H4 (cell line): ENCODE results near the gene PCDHGB3. TPM values are rescaled to one million over a fixed set of nuclear protein-coding genes. Genes with fewer than 3 reads are reported as not detected.
"Not testable (repeated sequence)": the region's sequence is repeated elsewhere in the genome, so short reads cannot be mapped to it uniquely, and the experiment has no call there.

ENCODE experiments used
- DNase-seq: peaks from one replicate; pipeline ENCODE4 v3.0.0-alpha.2; 2015; ENCODE audit warnings: low spot score
- total RNA-seq: library from RNA; depleted of rRNA; stranded (reverse); fragments of >200 nt; shearing (Covaris generic); gene quantifications from 2 replicates; pipeline ENCODE4 v1.2.3, GENCODE V29; 2014; rRNA removed

PCDHGB3 gene
- 0.87 and 1.2 TPM in 2 replicates for total RNA-seq

GRCh38 chr5:141369994-141370848 is at the start of gene PCDHGB3:
Gene PCDHGB3, plus strand, starts transcription at chr5:141370242. Its CDS starts 153 bp downstream, at chr5:141370395.
- DNase-seq: no peak

GRCh38 chr5:141322261-141322660 is 47.8 kb upstream of the PCDHGB3 start:
- no peak for DNase-seq

GRCh38 chr5:141326088-141326854 is 43.8 kb upstream of the PCDHGB3 start:
- DNase-seq: peak; percentile 62

DNA sequence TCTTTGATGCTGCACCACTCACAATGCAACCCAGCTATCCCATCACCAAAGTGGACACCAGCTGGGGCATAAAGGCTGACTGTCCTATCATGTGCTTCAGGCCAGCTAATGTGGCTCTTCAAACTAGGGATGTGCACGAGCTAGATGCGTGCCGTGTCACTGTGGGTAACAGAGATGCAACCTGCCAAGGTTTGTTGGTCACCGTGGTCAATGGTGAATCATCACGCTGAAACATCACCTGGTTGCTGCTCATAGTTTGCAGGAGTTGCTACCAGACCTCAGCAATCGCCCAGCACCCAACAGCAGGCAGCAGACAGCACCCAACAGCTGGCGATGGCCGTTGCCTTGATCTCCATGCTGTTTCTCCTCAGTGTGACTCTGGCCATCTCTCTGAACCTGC is 41.8 kb upstream of the PCDHGB3 start:
- no peak for DNase-seq

DNA sequence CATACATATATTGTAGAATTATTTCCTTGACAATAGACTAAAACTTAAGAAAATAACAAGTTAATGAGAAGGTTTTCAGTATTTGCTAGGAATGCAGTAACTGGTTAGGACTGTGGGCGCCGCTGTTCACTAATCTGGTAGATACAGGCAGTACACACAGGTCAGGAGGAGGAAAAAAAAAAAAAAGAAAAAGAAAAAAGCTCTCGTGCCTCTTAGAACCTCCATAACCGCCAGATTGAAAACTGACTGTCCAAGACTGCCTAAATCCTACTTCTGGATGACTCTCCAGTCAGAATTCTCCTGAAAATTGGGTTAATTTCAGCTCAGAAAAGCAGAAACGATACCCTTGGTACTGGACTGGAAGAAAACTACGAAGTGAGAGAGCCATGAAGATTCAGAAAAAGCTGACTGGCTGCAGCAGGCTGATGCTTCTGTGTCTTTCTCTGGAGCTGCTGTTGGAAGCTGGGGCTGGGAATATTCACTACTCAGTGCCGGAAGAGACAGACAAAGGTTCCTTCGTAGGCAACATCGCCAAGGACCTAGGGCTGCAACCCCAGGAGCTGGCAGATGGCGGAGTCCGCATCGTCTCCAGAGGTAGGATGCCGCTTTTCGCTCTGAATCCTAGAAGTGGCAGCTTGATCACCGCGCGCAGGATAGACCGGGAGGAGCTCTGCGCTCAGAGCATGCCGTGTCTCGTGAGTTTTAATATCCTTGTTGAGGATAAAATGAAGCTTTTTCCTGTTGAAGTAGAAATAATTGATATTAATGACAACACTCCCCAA is 39.6 kb upstream of the PCDHGB3 start, which contains the start of gene PCDHGA1:
TSS of gene PCDHGA1 (plus strand) at position 216 of the 782 bp plus-strand sequence.
- DNase-seq: no peak

- not testable (repeated sequence) for DNase-seq
Observed at GRCh38 chr5:141332571-141332970, 37.5 kb upstream of the PCDHGB3 start.

- peak; percentile 36 for DNase-seq
Observed at GRCh38 chr5:141338538-141339306, 31.3 kb upstream of the PCDHGB3 start, which contains the start of gene PCDHGA2. Gene PCDHGA2, plus strand, starts transcription at chr5:141338760.

DNA sequence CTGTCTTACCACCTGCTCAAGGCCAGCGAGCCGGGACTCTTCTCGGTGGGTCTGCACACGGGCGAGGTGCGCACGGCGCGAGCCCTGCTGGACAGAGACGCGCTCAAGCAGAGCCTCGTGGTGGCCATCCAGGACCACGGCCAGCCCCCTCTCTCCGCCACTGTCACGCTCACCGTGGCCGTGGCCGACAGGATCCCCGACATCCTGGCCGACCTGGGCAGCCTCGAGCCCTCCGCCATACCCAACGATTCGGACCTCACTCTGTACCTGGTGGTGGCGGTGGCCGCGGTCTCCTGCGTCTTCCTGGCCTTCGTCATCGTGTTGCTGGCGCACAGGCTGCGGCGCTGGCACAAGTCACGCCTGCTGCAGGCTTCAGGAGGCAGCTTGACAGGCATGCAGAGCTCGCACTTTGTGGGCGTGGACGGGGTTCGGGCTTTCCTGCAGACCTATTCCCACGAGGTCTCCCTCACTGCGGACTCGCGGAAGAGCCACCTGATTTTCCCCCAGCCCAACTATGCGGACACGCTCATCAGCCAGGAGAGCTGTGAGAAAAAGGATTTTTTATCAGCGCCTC is 29.2 kb upstream of the PCDHGB3 start:
- DNase-seq: not testable (repeated sequence)

DNA sequence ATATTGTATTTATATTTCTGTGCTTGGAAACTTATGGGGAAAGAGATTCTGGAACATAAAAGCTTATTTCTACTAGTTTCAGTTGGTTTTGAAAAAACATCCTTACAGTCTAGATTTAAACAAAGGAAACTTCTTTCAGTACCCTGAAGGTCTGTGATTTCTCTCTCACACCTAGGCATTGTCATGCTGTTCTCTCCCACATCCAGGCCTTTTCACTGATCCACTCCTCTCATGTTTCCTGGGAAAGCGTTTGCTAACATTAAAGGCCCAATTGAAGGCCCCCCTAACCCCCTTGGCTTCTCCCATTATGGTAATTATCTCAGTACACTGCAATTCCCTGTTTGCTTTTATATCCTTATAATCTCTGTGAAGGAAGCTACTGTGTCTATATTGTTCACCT is 27.3 kb upstream of the PCDHGB3 start:
- no peak for DNase-seq

DNA sequence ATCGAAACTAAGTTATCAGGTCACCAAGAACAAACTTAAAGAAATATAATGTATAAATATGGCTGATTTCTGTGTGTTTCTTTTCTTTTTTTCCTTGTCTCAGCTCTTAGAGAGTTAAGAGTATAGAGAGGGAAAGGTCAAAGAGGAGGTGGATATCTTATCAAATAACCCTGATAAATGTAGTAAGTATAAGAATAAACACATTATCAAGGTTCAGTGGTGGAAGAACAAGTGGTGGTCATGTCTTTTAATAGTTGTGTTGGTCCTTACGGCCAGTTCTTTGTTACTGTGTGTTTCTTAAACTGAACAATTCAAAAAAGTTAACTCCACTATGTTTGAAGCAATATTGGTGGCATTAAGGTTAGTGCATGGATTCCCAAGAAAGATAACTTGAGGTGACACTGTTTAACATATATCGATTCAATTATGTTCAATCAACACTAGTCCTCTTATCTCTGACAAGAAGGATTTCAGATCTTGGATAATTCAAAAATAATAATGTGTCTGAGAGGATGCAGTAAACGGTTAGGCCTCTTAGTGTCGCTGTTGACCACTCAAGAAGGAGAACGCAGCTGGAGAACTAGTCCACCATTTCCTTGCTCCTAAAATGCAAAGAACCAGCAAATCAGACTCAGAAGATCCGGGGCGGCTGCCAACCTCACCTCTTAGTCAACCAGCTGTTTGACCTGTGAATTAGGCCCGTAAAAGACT is 26.6 kb upstream of the PCDHGB3 start, which contains the start of gene PCDHGA3:
TSS of gene PCDHGA3 (plus strand) at position 588 of the 711 bp plus-strand sequence. CDS start 205 bp downstream, outside the sequence.
- DNase-seq: peak; percentile 75

DNA sequence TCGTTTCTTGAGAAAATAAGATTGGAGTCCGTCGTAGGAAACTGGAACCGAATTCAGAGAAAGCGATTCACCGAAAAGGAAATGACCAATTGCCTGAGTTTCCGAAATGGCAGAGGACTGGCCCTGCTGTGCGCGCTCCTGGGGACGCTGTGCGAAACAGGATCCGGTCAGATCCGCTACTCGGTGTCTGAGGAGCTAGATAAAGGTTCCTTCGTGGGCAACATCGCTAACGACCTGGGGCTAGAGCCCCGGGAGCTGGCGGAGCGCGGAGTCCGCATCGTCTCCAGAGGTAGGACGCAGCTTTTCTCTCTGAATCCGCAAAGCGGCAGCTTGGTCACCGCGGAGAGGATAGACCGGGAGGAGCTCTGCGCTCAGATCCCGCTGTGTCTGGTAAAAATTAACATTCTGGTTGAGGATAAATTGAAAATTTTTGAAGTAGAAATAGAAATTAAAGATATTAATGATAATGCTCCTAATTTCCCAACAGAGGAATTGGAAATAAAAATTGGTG is 26.0 kb upstream of the PCDHGB3 start:
- no peak for DNase-seq

GRCh38 chr5:141345327-141345726 is 24.7 kb upstream of the PCDHGB3 start:
- DNase-seq: no peak

DNA sequence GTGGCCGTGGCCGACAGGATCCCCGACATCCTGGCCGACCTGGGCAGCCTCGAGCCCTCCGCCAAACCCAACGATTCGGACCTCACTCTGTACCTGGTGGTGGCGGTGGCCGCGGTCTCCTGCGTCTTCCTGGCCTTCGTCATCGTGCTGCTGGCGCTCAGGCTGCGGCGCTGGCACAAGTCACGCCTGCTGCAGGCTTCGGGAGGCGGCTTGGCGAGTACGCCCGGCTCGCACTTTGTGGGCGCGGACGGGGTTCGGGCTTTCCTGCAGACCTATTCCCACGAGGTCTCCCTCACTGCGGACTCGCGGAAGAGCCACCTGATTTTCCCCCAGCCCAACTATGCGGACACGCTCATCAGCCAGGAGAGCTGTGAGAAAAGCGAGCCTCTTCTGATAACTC is 24.0 kb upstream of the PCDHGB3 start:
- DNase-seq: not testable (repeated sequence)

DNA sequence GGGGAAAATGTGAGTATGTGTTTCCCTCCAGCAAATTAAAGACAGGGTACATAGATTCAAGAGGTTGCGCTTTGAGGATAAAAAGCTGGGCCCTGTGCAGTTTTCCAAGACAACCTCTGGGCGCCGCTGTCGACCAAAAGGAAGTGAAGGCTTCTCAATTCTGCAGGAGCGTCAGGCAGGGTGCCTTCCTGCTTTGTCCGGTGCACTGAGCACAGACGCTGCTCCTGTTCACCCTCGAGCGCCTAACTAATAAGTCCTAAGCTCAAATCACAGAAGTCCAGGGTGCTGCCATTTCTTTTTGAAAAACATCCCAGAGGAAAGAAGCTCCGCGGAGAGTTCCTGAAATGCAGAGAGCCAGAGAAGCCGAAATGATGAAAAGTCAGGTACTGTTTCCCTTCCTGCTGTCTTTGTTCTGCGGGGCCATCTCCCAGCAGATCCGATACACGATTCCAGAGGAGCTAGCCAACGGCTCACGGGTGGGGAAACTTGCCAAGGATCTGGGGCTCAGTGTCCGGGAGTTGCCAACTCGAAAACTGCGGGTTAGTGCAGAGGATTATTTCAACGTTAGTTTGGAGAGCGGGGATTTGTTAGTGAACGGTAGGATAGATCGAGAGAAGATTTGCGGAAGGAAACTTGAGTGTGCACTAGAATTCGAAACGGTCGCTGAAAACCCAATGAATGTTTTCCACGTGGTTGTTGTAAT is 20.0 kb upstream of the PCDHGB3 start, which contains the start of gene PCDHGB1:
TSS of gene PCDHGB1 (plus strand) at position 183 of the 703 bp plus-strand sequence. CDS start at position 345, 162 bp downstream.
- DNase-seq: peak; percentile 20

GRCh38 chr5:141351591-141351990 is 18.5 kb upstream of the PCDHGB3 start:
- DNase-seq: no peak

DNA sequence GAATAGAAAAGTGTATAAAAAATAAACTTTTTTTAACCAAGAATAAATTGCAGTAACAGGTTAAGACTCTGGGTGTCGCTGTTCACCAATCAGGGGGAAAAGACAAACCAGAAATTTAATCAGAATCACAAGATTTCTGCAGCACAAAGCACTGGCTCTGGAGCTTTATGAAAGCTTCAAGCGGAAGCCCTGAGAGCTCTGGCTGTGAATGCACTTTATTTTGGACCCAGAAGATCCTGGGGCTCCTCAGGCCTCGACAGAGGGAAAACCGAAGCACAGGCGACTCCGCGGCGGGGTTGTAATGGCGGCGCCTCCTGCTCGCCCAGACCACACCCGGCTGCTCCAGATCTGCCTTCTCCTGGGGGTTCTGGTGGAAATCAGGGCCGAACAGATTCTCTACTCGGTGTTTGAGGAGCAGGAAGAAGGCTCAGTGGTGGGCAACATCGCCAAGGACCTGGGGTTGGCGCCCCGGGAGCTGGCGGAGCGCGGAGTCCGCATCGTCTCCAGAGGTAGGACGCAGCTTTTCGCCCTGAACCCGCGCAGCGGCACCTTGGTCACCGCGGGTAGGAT is 15.1 kb upstream of the PCDHGB3 start, which contains the start of gene PCDHGA4:
TSS of gene PCDHGA4 (plus strand) at position 122 of the 570 bp plus-strand sequence. CDS start at position 209, 87 bp downstream.
- DNase-seq: no peak

DNA sequence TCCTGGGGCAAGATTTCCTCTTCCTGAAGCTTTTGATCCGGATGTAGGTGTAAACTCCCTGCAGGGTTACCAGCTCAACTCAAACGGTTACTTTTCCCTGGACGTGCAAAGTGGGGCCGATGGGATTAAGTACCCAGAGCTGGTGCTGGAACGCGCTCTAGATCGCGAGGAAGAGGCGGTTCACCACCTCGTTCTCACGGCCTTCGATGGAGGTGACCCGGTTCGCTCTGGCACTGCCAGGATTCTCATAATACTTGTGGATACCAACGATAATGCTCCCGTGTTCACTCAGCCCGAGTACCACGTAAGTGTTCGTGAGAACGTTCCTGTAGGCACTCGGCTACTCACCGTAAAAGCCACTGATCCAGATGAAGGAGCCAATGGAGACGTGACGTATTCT is 14.4 kb upstream of the PCDHGB3 start:
- no peak for DNase-seq

DNA sequence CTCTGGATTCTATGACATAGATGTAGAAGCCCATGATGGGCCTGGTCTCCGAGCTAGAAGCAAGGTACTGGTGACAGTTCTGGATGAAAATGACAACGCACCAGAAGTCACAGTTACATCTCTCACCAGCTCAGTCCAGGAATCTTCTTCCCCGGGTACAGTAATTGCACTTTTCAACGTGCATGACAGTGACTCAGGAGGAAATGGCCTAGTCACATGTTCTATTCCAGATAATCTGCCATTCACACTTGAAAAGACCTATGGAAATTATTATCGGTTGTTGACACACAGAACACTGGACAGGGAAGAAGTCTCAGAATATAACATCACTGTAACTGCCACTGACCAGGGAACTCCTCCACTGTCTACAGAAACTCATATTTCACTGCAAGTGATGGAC is 13.9 kb upstream of the PCDHGB3 start:
- DNase-seq: no peak
